GM19455 (cell line): ENCODE measurements around the gene C22orf15.

Experiments used
- ATAC-seq: cut with Tn5 transposase; IDR thresholded peaks from one replicate; pipeline ENCODE4 v1.9.1; 2021; ENCODE audit not compliant: unreplicated experiment

The C22orf15 gene

GRCh38 chr22:23750714-23751440 lies 11.9 kb upstream of the C22orf15 start, which contains the start of gene ZNF70:
Gene ZNF70 (minus strand): TSS chr22:23751112. CDS start chr22:23745140, 5,972 bp downstream.
- peak; percentile 69 for ATAC-seq

DNA sequence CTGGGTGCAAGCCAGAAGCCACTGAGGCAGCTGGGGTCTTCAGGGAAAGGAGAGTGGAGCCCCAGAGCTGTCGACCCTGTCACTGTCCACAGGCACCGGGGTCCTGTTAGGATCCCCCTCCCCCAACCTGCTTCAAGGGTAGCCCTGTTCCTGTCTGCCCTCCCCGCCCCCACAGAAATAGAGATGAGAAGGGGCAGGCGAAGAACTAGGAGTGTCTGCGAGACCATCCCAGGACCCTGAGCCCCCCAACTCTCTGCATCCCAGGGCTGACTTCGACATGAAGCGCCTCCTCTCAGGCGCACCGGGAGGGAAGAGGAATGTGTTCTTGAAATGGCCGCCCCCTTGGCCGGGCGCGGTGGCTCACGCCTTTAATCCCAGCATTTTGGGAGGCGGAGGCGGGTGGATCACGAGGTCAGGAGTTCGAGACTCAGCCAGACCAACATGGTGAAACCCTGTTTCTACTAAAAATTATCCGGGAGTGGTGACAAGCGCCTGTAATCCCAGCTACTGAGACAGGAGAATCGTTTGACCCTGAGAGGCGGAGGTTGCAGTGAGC lies 11.3 kb upstream of the C22orf15 start:
- peak; percentile 14 for ATAC-seq

DNA sequence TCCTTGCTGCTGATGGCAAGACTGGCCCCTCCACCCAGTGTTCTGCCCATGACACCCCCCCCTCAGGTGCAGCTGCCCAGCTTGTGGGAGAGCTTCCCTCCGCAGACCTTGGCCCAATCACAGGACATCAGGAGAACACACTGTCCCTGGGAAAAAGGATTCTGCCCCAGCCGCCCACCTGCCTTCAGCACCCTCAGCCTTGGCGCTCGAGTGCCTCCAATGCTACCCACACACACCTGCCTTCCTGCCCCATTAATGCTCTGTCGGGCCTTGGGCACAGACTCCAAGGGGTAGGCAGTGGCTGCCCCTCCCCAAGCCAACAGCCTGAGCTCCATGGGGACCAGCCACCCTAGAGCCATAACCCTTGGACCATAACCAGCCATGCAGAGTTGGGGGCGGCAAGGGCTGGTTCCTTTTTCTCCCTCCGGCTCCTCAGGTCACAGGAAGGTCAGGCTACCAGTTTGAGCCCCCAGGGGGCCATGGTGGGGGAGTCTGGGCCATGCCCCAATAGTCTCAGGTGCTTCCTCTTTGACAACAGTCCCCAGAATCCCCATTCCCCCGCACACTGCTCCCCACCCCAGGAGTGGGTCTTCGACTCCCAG lies 10.6 kb upstream of the C22orf15 start:
- no peak for ATAC-seq

DNA sequence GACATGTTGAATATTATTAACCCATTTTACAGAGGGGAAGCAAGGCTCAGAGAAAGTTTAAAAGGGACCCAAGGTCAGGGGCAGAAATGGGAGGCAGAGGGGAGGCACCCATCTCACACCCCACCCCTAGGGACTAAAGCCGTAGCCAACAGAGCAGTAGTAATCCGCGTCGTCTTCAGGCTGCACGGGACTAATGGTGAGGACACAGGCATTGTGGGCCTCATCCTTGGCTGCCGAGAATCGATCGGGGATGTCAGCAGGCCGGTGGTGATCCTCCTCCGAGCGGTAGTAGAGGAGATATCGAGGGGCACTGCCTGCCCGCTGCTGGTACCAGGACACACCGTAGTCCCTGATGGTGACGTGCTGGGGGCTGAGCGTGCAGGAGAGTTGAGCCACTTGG lies 10.0 kb upstream of the C22orf15 start:
- no peak for ATAC-seq

- no peak for ATAC-seq
These were observed 9.4 kb upstream of the C22orf15 start for GRCh38 chr22:23753385-23753784.

DNA sequence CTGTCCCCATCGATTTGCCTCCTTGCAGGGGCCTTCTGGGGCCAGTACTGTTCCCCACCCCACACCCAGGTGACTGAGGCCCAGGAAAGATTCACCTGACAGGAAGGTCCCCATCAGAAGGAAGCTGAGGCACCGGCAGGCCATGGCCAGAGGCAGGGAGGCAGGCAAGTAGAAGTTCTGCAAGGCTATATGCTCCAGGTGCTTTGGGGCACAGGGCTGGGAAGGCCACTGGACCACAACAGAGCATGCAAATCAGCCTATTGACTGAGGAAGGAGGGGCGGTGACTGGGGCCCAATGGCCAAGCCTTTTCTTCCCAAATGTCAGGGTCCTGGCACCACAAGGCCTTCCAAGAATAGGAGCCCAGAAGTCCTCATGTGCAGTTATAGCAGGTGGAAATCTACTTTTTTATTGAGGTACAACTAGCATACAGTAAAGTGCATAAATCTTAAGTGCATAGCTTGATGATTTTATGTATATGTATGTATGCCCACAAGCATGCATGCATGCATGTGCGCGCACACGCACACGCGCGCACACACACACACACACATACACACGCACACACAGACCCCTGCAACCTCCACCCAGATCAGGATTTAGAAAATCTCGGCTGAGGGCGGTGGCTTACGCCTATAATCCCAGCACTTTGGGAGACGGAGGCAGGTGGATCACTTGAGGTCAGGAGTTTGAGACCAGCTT lies 8.4 kb upstream of the C22orf15 start, which contains the start of gene VPREB3:
VPREB3 (minus strand) TSS at position 206 of the 700 bp plus-strand sequence; CDS start at position 144, 62 bp downstream.
- ATAC-seq: no peak

GRCh38 chr22:23754980-23755636 lies 7.7 kb upstream of the C22orf15 start:
- no peak for ATAC-seq

GRCh38 chr22:23755711-23756110 lies 7.1 kb upstream of the C22orf15 start:
- no peak for ATAC-seq

- no peak for ATAC-seq
These were observed 5.9 kb upstream of the C22orf15 start for GRCh38 chr22:23756891-23757290.

DNA sequence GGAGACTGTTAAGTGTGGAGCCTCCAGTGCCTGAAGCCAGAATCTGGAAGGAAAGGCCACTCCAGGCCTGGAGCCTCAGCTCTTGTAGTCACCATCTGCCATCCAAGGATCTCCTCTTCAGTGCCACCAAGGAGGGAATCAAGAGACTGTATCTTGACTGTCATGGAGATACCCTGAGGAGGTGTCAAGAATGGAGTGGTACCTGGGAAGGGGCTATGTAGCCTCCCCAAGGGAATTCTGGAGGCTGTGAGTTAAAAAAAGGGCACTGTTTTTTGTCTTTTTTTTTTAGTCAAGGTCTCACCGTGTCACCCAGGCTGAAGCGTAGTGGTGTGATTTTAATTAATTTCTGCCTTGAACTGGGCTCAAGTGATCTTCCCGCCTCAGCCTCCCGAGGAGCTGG lies 3.2 kb upstream of the C22orf15 start:
- ATAC-seq: no peak

- no peak for ATAC-seq
These were observed 2.7 kb upstream of the C22orf15 start for GRCh38 chr22:23760056-23760455.

GRCh38 chr22:23763579-23763945 lies 772 bp downstream of the C22orf15 start:
- no peak for ATAC-seq

- no peak for ATAC-seq
These were observed 1.2 kb downstream of the C22orf15 start for GRCh38 chr22:23763954-23764353.

DNA sequence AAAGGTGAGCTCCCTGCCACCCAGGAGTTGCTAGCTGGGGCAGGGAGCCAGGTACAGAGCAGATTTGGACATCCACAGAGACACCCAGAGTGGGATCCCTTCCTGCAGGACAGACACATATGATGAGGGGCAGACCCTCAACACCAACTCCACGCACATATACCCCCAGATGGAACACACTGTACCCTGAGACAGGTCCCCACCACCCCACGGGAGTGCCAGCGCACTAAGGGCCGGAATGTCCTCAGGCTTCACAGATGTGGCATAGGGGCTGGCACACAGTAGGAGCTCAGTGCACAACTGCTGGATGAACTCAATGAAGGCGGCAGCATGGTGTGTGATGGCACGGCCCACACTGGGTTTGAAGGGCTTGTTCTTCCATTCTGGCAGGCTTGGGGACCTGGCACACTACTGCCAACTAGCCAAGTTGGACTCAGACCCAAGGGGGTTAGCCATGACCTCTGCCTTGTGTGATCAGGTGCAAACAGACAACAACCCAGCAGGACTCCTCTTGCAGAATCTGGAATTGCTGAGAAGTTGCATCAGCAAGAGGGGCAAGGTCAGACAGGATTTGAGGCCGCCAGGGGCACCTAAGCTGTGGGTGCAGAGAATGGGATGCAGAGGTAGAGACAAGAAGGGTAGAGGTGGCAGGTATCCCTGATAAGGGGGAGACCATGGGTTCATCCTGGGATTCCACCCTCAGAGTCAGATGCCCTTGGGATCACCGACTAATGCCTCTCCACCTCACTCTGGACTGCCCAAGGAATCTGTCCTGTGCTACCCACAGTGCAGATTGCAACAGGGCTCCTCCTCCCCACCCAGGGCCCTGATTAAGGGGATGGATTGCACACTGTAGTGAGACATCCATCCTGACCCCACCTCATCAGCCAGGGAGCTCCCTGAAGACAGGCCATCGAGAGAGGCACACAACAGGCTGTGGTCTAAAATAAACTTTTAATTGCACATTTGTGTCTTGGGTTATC lies 2.4 kb downstream of the C22orf15 start:
- ATAC-seq: no peak

DNA sequence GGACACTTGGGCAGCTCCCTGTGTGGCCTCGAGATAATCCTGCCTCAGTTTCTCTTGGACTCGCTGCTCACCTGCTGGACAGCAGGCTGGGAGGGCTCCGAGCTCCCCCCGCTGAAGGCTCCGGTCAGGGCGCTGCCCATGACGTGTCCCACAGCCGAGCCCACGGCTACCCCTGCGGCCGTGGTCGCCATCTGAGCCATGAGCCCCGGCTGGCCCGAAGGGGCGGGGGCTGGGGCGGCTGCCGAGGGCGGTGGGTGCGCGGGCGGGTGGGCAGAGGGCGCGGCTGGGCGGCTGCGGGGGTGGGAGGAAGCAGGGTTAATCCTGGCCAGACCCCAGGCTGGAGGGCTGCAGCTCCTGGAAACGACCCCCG lies 4.5 kb downstream of the C22orf15 start:
- no peak for ATAC-seq

DNA sequence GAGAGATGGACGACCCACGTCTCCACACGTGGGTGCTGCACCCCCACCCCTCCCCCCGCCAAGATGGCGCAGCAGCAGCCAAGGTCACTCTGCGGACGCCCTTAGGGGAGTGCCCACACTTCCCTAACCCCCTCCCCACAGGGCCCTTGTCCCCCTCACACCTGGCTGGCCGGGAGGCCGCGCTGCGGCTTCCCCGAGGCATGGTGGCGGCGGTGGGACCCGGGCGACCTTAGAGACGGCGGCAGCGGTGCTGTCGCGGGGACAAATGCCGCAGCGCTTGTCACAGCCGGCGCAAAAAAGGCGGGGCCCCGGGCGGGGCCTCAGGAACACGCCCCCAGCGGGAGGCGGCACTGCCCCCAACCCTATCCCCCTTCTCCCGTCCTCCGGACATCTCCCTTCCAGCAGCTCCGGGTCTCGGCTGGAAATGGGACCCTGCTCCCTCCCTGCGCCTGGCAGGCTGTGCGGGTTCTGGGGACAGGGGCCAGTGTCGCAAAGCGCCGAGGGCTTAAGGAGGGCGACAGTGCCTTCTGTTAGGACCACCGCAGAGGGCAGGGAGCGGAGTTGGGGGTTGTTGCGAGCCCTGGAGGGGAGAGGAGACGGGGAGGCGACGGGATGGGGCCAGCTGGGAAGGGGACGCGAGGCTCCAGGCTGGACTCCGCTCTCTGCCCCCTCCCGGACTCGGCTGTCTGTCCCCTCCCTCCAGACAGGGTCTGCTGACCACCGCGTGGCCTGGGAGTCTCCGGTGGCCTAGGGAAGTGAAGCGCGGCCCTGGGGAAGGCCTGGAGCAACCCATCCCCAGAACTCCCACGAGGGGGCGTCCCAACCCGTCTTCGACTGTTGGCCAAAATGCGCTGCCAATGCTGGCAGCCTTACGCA lies 5.1 kb downstream of the C22orf15 start, which contains the start of gene CHCHD10:
CHCHD10 (minus strand) TSS at position 300 of the 876 bp plus-strand sequence; CDS start at position 202, 98 bp downstream.
- ATAC-seq: peak; percentile 54

- ATAC-seq: no peak
These were observed 6.7 kb downstream of the C22orf15 start for GRCh38 chr22:23769321-23769965.

DNA sequence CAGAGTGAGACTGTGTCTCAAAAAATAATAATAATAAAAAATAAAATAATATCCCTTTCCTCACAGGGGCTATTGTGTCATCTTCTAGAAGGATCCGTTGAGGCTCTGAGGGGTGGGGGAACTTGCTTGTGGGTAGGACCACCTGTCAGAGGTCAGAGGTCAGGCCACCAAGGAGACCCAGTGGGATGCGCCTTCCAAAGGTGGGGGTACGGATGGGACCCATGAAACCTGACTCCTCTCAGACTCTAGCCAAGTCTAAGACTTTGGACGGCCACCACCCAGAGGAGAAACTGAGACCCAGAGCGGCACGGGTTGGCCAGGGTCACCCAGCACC lies 9.5 kb downstream of the C22orf15 start:
- ATAC-seq: no peak
